Endothelial cell of umbilical vein (primary cell): Measurements from ENCODE around the gene COL6A2. TPM values are rescaled to one million over a fixed set of nuclear protein-coding genes. Genes with fewer than 3 reads are reported as not detected.

Experiments
- BruUV-seq: library from RNA; stranded (reverse); fragments of 400-500 nt; replicated peaks from 2 replicates; lab custom pipeline; 2021; lab: Mats Ljungman, UMichigan
- CTCF ChIA-PET: fragments of 300-600, 350-600 bp; sonication (Branson Sonifier 250); formaldehyde crosslinking; loops from one replicate; lab custom pipeline; 2021; ENCODE audit warnings: antibody characterized with exemption, inconsistent platforms; lab: Charles Lee
- POLR2A ChIA-PET: fragments of 300-600, 350-600 bp; sonication (Branson Sonifier 250); formaldehyde crosslinking; loops from one replicate; lab custom pipeline; 2021; ENCODE audit warnings: antibody characterized with exemption, inconsistent platforms; lab: Charles Lee
- DNase-seq: peaks from one replicate; pipeline ENCODE4 v3.0.0-alpha.2; 2011; ENCODE audit warnings: low read depth, low spot score
- FAIRE-seq: peaks from 2 replicates; lab custom pipeline; 2011; peaks lifted over from hg19 to GRCh38; lab: Jason Lieb, UNC
- H2AFZ ChIP-seq: 2 replicates; pipeline ENCODE4 v1.6.0; 2012; ENCODE audit warnings: low read depth, low read length, control low read depth, inconsistent platforms
- H3K27ac ChIP-seq: 2 replicates; pipeline ENCODE4 v1.5.1; 2011; ENCODE audit warnings: low read depth, mild to moderate bottlenecking, control low read depth, low read length, moderate library complexity; ENCODE audit not compliant: insufficient read depth
- H3K27me3 ChIP-seq, 2 experiments: 2 replicates each; pipeline versions ENCODE4 v1.6.0 to v1.6.1; 2011; ENCODE audit warnings: low read length in 2 of 2, mixed read lengths in 1 of 2; ENCODE audit not compliant: control insufficient read depth in 2 of 2, insufficient read depth in 2 of 2
- H3K36me3 ChIP-seq, 2 experiments: 2 replicates in 1 of 2; 3 replicates in 1 of 2; pipeline ENCODE4 v1.5.1; 2011; ENCODE audit warnings: low read length in 2 of 2, mild to moderate bottlenecking in 1 of 2, moderate library complexity in 1 of 2; ENCODE audit not compliant: control insufficient read depth in 2 of 2, insufficient read depth in 2 of 2; ENCODE audit errors: extremely low read depth in 1 of 2
- H3K4me1 ChIP-seq: 3 replicates; pipeline ENCODE4 v1.5.1; 2011; ENCODE audit warnings: mild to moderate bottlenecking, low read length; ENCODE audit not compliant: control insufficient read depth, insufficient read depth; ENCODE audit errors: extremely low read depth
- H3K4me2 ChIP-seq: 2 replicates; pipeline ENCODE4 v1.6.1; 2011; ENCODE audit warnings: low read length, control low read depth, mixed read lengths; ENCODE audit not compliant: insufficient read depth
- H3K4me3 ChIP-seq, 3 experiments: fragments of 200-600 bp in 1 of 3; sonication (generic), shearing (Covaris generic) in 1 of 3; replicated peaks in 1 of 3; 2 replicates each; pipeline ENCODE4 v1.5.1; 2011 to 2016; ENCODE audit warnings: control low read depth in 3 of 3, low read length in 3 of 3, mild to moderate bottlenecking in 2 of 3, inconsistent platforms in 1 of 3, low read depth in 1 of 3, moderate library complexity in 1 of 3; ENCODE audit not compliant: insufficient read depth in 1 of 3
- H3K79me2 ChIP-seq: 2 replicates; pipeline ENCODE4 v1.6.0; 2012; ENCODE audit warnings: low read length, inconsistent platforms; ENCODE audit not compliant: control insufficient read depth, insufficient read depth
- H3K9ac ChIP-seq: replicated peaks from 2 replicates; pipeline ENCODE3; 2011; ENCODE audit warnings: low read length, control low read depth; ENCODE audit not compliant: insufficient read depth; ENCODE audit errors: extremely low read depth
- H3K9me1 ChIP-seq: replicated peaks from 3 replicates; pipeline ENCODE4 v1.6.0; 2011; ENCODE audit warnings: mild to moderate bottlenecking, low read length; ENCODE audit not compliant: control insufficient read depth, insufficient read depth; ENCODE audit errors: extremely low read depth
- H3K9me3 ChIP-seq: replicated peaks from 2 replicates; pipeline ENCODE4 v1.5.1; 2012; ENCODE audit warnings: low read length, inconsistent platforms; ENCODE audit not compliant: control insufficient read depth, insufficient read depth
- H4K20me1 ChIP-seq: replicated peaks from 2 replicates; pipeline ENCODE3; 2011; ENCODE audit warnings: mild to moderate bottlenecking, low read length; ENCODE audit not compliant: control insufficient read depth, insufficient read depth; ENCODE audit errors: extremely low read depth
- EZH2 ChIP-seq: IDR thresholded peaks from 2 replicates; pipeline ENCODE4 v1.6.1; 2012; ENCODE audit warnings: borderline replicate concordance, low read depth, mild to moderate bottlenecking, moderate library complexity, low read length, inconsistent platforms; ENCODE audit not compliant: severe bottlenecking
- FOS ChIP-seq: IDR thresholded peaks from 2 replicates; pipeline ENCODE4 v1.6.1; 2011; ENCODE audit warnings: mild to moderate bottlenecking, low read length, moderate library complexity, borderline replicate concordance; ENCODE audit not compliant: insufficient read depth
- JUN ChIP-seq: IDR thresholded peaks from 2 replicates; pipeline ENCODE4 v1.6.1; 2011; ENCODE audit warnings: borderline replicate concordance, low read depth; ENCODE audit not compliant: insufficient read length, insufficient read depth
- MAX ChIP-seq: IDR thresholded peaks from 2 replicates; pipeline ENCODE4 v1.6.1; 2011; ENCODE audit not compliant: insufficient read depth, insufficient read length
- POLR2A ChIP-seq: IDR thresholded peaks from 2 replicates; pipeline ENCODE4 v1.6.1; 2012; ENCODE audit warnings: low read depth, mild to moderate bottlenecking, control low read depth, low read length
- POLR2AphosphoS5 ChIP-seq: IDR thresholded peaks from 2 replicates; pipeline ENCODE4 v1.6.1; 2012; ENCODE audit warnings: low read depth, mild to moderate bottlenecking, control low read depth, low read length, moderate library complexity; ENCODE audit not compliant: insufficient read depth
- dilution Hi-C: fragments of 300-500 bp; cut with MboI; formaldehyde crosslinking; loops from one replicate; pipeline ENCODE4 v1.15.0; 2019; ENCODE audit warnings: low sequenced_read_pairs; ENCODE audit not compliant: extremely low pct_ligation_motif_present
- intact Hi-C: fragments of 100-400 bp; cut with micrococcal nuclease; formaldehyde crosslinking; loops from one replicate; pipeline ENCODE4 v1.10.0; 2022
- polyA plus RNA-seq, 4 experiments: library from polyadenylated mRNA; depleted of rRNA in 3 of 4; stranded (reverse) in 3 of 4; unstranded in 1 of 4; fragments of >200 nt; gene quantifications; 2 replicates each; pipeline versions ENCODE4 v1.2.1 to v1.2.3, GENCODE V29; 2011 to 2012; ENCODE audit warnings: missing spikeins in 1 of 4
- total RNA-seq: library from RNA; stranded (reverse); gene quantifications from 2 replicates; pipeline ENCODE4 v1.2.3, GENCODE V29; 2021

COL6A2 gene
- total and polyA plus RNA-seq, 2 donors (not counting 3 experiments of a cell fraction or from before 2014, with no cell fraction given), result 3.4 to 6.1 TPM

GRCh38 chr21:46129846-46130651, 32.1 kb downstream of the COL6A2 start:
- H3K4me2 ChIP-seq, result no peak overlapping the region
- no peak overlapping the region for H3K4me3 ChIP-seq
- H3K79me2 ChIP-seq, result no peaks in the 10 kb centered on the region
- BruUV-seq, result no TSS peak
- dilution Hi-C loops, result no loop called here
- POLR2A ChIA-PET, result no interaction called here
- H4K20me1 ChIP-seq, result no peaks in the 10 kb centered on the region
- no peaks in the 10 kb centered on the region for H3K36me3 ChIP-seq
- H3K9me1 ChIP-seq, result no peaks in the 10 kb centered on the region
- no peak overlapping the region for H2AFZ ChIP-seq
- intact Hi-C loops, result no loop called here
- no peak overlapping the region for H3K9ac ChIP-seq
- no peaks in the 10 kb centered on the region for H3K9me3 ChIP-seq
- no peaks in the 10 kb centered on the region for H3K4me1 ChIP-seq
- no peak for FAIRE-seq
- DNase-seq, result no peak
- CTCF ChIA-PET, result interaction anchor here (1.0 to 1.4 kb wide), 1 partner anchor 13 kb away, joined by 3 to 5 read pairs; no protein-coding TSS in a partner anchor
- H3K27me3 ChIP-seq, result no peaks in the 10 kb centered on the region
- TF ChIP-seq POLR2A (no peak), MAX (no peak), JUN (no peak), POLR2AphosphoS5 (no peak), EZH2 (no peak), FOS (no peak)
- H3K27ac ChIP-seq, result no peak overlapping the region
